HL-60 (cell line): Measurements from ENCODE around the gene RAD9B.

Source experiments
- DNase-seq, 2 experiments: peaks; one replicate each; pipeline ENCODE4 v3.0.0-alpha.2; 2010 to 2020; ENCODE audit warnings: low read depth in 1 of 2, low spot score in 1 of 2
- H3K27ac ChIP-seq: fragments of 250-450 bp; sonication (Bioruptor Pico); replicated peaks from 2 replicates; pipeline ENCODE4 v1.5.1; 2020; ENCODE audit warnings: mild to moderate bottlenecking, moderate library complexity
- H3K27me3 ChIP-seq: fragments of 250-450 bp; sonication (Bioruptor Pico); 2 replicates; pipeline ENCODE4 v1.5.1; 2021; ENCODE audit warnings: mild to moderate bottlenecking, moderate library complexity; ENCODE audit not compliant: insufficient read depth, poor library complexity, severe bottlenecking
- H3K4me3 ChIP-seq: replicated peaks from 2 replicates; pipeline ENCODE4 v1.5.1; 2011; ENCODE audit warnings: mild to moderate bottlenecking, control low read depth, low read length; ENCODE audit not compliant: insufficient read depth
- GABPA ChIP-seq: IDR thresholded peaks from 2 replicates; pipeline ENCODE4 v1.6.1; 2012; ENCODE audit warnings: low read depth
- POLR2AphosphoS5 ChIP-seq: IDR thresholded peaks from 2 replicates; pipeline ENCODE4 v1.6.1; 2012; ENCODE audit warnings: low read depth
- REST ChIP-seq: IDR thresholded peaks from 2 replicates; pipeline ENCODE4 v1.6.1; 2012; ENCODE audit warnings: low read depth; ENCODE audit not compliant: insufficient replicate concordance
- SPI1 ChIP-seq: IDR thresholded peaks from 2 replicates; pipeline ENCODE4 v1.6.1; 2012; ENCODE audit warnings: low read depth, mild to moderate bottlenecking, borderline replicate concordance
- TF ChIP-seq, protein P1 (sequence below): IDR thresholded peaks from one replicate; pipeline ENCODE4 v1.5.1; 2011; ENCODE audit warnings: low read length, control low read depth, inconsistent platforms; ENCODE audit not compliant: insufficient read depth

RAD9B gene

DNA sequence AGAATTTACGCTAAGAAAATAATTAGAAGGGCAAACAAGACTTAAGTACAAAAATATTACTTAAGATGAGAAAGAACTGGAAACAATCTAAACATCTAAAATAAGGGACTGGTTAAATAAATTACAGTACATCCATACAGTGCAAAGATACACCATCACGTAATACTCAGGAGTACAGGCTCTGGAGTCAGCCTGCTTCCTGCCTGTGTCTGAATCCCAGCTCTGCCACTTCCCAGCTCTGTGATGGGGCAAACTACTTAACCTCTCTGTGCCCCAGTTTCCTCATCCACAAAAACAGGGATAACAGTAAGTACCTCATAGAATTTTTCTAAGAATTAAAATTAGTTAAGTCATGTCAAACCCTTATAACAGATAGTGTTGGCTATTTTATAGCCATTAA, 45.0 kb downstream of the RAD9B start:
- no peak for DNase-seq
- Histone ChIP-seq H3K27me3 (no peaks in the 10 kb centered on the region), H3K4me3 (no peak overlapping the region), H3K27ac (no peak overlapping the region)
- TF ChIP-seq REST (no peak), POLR2AphosphoS5 (no peak), SPI1 (no peak)
- TF ChIP-seq, protein P1, sequence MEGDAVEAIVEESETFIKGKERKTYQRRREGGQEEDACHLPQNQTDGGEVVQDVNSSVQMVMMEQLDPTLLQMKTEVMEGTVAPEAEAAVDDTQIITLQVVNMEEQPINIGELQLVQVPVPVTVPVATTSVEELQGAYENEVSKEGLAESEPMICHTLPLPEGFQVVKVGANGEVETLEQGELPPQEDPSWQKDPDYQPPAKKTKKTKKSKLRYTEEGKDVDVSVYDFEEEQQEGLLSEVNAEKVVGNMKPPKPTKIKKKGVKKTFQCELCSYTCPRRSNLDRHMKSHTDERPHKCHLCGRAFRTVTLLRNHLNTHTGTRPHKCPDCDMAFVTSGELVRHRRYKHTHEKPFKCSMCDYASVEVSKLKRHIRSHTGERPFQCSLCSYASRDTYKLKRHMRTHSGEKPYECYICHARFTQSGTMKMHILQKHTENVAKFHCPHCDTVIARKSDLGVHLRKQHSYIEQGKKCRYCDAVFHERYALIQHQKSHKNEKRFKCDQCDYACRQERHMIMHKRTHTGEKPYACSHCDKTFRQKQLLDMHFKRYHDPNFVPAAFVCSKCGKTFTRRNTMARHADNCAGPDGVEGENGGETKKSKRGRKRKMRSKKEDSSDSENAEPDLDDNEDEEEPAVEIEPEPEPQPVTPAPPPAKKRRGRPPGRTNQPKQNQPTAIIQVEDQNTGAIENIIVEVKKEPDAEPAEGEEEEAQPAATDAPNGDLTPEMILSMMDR: no peak

GRCh38 chr12:110548678-110549077, 46.5 kb downstream of the RAD9B start:
- H3K27ac ChIP-seq: no peak overlapping the region
- H3K4me3 ChIP-seq: no peak overlapping the region
- DNase-seq: no peak
- no peaks in the 10 kb centered on the region for H3K27me3 ChIP-seq
- no peak for TF ChIP-seq GABPA

- no peak for DNase-seq
- Histone ChIP-seq H3K4me3 (no peak overlapping the region), H3K27me3 (no peaks in the 10 kb centered on the region), H3K27ac (no peak overlapping the region)
- TF ChIP-seq, protein P1: no peak
These were observed 47.6 kb downstream of the RAD9B start for GRCh38 chr12:110549716-110550115.

- Histone ChIP-seq H3K27me3 (no peaks in the 10 kb centered on the region), H3K4me3 (no peak overlapping the region), H3K27ac (no peak overlapping the region)
- no peak for DNase-seq
- TF ChIP-seq SPI1 (no peak), POLR2AphosphoS5 (no peak), GABPA (no peak), REST (no peak)
- TF ChIP-seq, protein P1: no peak
These were observed 48.9 kb downstream of the RAD9B start for GRCh38 chr12:110550981-110551380.
